GM19468 (cell line): Measurements from ENCODE around the gene HPCAL1.
A peak's percentile ranks its signal among the peaks of the same experiment; 100 is the strongest.
"Not testable (repeated sequence)": the region's sequence is repeated elsewhere in the genome, so short reads cannot be mapped to it uniquely, and the experiment has no call there.

Experiments used
- ATAC-seq: cut with Tn5 transposase; IDR thresholded peaks from one replicate; pipeline ENCODE4 v1.9.1; 2021; ENCODE audit warnings: mild to moderate bottlenecking, moderate library complexity, moderate number of reproducible peaks; ENCODE audit not compliant: unreplicated experiment; ENCODE audit errors: extremely low read depth

HPCAL1 gene

DNA sequence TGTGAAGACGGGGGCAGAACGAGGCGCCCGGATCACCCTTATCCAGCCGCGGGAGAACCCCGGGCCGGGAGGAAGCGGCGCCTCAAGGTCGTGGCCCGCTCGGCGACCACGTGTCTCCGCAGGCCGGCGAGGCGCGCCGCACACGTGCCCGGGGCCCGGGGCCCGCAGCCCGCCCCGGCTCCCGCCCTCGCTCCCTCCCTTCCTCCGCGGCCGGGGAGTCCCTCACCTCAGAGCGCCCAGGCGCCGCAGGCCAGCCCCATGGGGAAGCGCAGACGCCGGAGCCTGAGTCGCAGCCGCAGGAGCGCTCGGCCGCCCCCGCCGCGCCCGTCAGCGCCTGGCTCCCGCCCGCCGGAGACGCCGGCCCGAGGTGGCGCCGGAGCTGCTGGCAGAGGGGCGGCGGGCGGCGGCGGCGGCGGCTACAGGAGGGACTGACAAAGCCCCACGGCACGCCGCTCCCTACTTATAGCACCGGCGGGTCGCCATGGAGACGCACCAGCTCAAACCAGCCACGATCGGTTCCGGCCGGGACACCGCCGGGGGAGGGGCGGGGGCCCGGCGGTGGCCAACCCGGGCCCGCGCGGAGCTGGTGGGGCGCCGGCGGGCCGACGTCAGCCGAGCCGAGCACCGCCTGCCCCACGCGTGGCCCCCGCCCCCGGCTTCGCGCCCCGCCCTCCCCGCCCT lies 145.3 kb downstream of the HPCAL1 start, which contains the start of gene ODC1:
Gene ODC1 (minus strand): TSS at position 433 of the 681 bp plus-strand sequence. CDS start 3,295 bp downstream, outside the sequence.
- peak; percentile 47 for ATAC-seq

DNA sequence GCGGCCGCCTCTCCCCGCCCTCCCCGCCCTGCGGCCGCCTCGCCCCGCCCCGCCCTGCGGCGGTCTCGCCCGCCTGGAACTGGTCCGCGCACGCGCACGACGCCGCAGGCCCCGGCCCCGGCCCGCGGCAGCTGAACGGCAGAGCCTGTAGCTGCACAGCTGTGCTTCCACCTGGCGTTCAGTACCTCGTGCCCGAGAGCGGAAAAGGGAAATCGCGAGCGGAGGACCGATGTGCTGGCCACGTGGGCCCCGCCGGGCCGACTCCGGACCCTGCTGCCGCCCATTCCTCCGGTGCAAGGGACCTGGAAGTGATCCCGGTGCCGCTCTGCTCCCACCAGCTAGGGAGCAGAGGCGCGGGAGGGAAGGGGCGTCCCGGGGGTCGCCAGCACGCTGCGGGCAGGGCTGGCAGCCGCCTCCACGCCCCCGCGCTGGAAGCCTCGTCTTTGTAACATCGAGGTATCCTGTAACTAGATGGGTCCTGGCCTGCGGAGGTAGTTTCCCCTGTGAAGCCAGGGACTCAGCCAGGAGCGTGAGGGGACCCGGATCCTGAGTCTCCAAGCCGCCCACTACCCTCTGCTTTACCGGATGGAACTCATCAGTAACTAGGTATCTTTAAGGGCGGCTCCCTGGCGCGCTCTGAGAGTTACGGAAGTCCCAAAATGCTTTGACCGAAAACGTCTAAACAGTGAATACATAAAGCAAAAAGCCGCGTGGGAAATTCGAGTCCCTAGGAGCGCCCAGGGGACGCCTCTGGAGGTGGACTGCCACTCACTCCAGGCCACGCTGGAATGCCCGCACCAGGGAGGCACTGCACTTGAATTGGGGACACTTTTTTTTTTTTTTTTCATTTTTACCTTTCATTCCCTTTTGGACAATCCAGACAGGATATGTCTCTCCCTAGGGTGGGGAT lies 146.1 kb downstream of the HPCAL1 start:
- ATAC-seq, result peak; percentile 29

DNA sequence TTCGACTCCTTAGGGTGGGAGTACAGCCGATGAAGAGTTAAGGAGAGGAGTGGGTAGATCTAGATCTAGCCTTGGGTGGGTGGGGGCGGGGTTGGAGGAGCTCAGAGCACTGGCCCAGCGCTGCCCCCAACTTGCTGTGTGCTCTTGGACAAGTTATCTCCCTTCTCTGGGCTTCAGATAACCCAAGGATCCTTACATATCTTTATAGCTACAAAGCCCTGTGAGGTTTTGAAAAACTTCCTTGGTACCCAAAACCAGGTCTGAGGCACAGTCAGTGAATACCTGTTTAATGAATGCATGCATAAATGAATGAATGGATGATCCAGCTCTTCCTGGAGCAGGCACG lies 146.8 kb downstream of the HPCAL1 start:
- no peak for ATAC-seq

DNA sequence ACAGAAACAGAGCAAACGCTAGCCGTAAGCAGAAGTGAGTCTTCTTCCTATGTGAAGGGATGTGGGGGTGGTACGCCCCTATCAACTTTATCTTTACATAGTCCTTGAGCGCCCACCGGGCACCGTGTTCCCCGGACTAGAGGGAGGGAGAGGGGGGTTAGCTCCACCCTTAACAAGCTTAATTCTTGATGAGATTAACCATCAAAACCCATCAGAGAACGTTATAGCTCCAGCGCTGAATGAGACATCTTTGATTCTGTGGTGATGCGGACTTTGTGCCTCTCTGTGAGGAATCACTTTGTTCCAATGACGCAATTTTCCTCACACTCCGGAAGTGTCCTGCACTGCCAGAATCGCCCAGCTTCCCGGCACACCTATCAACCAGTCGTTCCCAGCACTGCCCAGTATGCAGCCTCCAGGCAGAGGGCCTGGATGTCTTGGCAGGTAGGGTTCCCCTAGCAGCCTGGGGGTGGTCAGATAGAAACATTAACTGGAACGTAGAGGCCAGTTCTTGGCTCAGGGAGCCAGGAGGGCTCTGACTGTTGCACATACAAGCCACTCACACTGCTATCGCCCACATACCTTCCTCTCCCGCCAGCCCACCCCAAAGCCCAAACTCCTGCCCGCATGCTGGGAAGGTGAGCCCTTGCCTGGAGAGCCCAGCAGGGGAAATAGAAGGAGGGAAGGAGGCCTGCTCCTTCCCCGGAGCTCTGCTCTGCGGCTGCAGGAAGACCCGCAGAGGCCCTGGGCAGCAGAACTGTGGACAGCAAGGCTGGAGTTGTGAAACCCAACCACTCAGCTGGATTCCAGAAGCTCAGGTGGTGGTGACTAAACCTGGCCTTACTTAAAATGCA lies 147.4 kb downstream of the HPCAL1 start:
- ATAC-seq, result no peak

DNA sequence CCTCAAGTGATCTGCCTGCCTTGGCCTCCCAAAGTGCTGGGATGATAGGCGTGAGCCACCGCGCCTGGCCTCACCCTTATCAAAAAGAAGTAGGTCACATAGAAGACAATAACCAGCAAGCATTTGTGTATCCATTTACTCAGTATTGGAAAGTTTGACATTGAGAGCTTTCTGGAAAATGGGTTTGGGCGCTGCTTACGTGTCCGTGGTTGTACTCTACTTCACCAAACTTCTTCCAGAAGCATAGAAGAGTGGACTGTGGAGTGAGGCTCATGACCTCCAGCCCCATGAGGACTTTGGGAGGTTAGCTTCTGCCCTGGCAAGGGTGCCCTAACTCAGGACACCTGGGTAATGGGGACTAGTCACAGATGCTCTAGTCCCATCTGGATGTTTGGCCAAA lies 149.1 kb downstream of the HPCAL1 start:
- ATAC-seq, result no peak

DNA sequence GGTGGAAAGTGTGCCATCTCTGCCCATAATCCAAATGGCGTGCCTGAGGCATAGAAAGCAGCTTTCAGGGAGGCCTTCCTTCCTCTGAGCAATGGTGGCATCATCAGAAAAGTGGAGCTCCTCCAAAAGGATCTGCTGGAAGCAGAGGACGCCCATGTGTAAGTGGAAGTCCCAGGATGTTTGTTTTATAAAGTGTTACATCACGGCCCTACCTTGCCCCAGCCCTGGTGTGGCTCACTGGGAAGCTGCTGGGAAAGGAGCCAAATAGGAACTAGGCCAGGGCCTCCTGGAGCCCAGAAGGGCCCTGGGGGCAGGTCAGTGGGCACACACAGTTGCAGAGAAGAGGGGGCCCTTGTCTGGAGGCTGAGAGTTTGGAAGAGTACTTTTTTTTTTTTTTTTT lies 149.6 kb downstream of the HPCAL1 start:
- no peak for ATAC-seq

DNA sequence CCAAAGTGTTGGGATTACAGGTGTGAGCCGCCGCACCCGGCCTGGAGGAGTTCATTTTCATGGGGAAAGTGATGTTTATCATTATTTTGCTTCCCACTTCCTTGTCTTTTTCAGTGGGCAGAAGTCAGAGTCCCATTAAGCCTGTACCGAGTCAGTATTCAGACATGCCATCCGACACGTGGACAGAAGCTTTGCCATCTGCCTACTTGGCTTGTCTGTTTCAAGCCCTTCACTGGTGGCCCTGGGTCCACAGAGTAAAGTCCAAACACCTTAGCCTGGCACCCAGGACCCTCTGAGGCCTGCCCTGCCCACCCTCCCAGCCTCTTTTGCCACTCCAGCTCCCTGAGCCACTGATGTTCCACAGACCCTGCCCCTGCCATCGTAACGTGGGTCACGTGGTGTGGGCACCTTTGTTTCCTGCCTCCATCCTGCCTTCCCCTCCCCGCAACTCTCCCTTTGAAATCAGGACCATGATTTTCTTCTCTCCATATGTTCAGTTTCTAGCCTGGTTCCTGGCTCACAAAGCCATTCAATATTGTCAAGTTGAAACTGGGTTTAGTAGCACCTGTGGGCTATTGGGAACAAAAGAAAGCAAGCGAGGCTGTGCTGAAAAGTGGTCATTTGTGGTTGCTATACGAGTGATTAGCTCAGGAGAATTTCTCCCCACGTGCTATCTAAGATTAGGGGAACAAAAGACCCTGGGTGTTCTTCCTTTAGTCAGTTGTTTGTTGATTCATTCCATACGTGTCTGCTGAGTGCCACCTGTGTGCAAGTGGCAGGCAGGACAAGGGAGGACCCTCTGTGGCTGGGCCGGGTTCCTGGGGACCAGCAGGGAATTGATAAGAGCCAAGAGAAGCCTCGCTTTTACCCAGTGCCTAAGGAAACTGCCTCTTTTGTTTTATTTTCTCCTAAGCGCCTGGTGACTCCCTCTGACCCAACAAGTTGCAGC lies 150.5 kb downstream of the HPCAL1 start:
- ATAC-seq, result no peak

DNA sequence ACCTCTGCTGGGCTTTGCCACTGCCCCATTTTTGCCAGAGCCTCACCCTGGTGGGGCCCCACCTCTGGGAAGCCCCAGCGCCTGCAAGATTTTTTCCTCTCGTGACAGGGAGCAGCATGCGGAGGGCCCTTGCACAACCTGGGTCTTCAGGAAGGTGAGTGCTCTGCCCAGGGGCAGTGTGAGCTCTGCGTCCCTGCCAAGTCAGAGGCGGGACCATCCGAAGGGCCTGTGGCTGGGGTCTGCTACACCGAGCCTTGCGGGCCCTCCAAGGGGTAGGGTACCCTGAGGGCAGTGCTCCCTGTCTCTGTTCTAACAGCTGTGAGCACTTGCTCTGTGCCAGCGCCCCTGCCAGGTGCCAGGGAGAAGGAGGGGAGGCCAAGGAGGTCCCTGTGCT lies 151.2 kb downstream of the HPCAL1 start:
- ATAC-seq, result no peak

DNA sequence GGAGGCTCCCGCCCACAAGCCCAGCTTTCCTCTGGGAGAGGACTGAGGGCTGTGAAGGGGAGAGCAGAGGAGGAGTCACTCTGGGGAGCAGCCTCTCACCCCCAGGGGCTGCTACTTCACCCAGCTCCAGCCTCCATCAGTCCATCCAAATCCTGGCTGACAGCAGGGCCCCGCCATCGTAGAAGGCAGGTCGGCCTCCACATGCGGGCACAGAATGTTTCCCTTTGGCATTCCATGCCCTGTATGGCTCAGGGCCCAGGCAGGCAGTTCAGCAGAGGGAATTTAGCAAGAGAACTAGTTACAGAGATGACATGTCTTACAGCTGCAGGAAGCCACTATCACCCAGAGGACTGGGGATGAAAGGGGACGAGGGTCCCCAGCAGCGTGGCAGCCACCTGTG lies 151.8 kb downstream of the HPCAL1 start:
- ATAC-seq, result no peak

DNA sequence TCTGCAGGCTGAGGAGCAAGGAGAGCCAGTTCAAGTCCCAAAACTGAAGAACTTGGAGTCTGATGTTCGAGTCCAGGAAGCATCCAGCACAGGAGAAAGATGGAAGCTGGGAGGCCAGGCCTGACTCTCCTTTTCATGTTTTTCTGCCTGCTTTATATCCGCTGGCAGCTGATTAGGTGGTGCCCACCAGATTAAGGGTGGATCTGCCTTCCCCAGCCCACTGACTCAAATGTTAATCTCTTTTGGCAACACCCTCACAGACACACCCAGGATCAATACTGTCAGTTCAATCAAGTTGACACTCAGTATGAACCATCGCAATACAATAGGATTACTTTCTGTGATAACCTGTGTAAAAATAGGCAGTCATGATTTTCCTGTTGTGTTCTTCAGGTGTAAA lies 154.5 kb downstream of the HPCAL1 start:
- not testable (repeated sequence) for ATAC-seq

DNA sequence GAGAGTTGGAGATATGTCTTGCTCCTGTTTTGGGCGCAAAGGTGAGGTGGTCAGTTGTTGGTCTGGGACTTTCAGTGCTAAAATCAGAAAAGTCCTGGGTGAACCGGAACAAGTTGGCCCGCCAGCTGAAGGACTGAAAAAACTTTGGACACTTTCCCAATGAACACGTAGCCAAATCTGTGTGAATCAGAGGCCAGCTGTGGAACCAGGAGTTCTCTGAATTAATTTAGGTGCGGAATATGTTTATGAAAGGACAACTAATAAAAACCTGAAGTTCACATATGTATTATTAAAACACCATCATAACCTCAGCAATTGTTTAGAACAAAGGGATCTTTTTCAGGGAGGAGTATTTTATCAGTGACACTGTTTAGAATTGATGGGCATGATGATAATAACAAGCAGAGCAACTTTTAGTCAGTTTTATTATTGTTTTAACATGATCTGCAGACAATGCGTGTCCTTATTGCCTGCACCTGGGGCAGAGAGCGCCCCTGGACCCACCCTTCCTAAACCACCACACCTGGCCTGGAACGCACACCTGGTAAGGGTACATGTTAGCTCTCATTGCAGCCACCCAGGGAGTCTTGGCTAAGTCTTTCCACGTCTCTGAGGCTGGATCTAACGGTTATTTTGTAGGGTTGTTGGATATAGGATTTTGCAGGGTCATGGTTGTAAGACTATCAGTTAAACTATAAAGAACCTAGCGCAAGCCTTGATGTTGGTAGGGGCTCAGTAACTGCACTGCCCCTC lies 155.3 kb downstream of the HPCAL1 start:
- ATAC-seq, result no peak

DNA sequence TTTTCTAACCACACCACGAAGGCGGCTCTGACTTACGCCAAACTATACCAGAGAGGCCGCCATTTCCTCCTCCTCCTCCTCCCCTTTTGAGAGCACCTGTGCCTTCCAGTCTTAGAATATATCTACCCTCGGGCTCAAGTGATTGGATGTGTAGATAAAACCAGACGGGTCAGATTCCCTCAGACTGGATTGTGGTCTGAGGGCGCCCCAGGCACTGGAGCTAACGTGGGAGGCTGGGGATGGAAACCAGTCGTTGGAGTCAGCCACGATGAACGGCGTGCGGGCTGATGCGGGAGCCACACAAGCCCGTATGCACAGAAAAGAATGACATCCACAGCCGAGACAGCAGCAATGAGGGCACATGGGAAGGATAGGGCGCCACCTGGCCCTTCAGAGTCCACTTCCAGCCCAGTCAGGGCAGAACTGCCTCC lies 157.7 kb downstream of the HPCAL1 start:
- ATAC-seq, result no peak

DNA sequence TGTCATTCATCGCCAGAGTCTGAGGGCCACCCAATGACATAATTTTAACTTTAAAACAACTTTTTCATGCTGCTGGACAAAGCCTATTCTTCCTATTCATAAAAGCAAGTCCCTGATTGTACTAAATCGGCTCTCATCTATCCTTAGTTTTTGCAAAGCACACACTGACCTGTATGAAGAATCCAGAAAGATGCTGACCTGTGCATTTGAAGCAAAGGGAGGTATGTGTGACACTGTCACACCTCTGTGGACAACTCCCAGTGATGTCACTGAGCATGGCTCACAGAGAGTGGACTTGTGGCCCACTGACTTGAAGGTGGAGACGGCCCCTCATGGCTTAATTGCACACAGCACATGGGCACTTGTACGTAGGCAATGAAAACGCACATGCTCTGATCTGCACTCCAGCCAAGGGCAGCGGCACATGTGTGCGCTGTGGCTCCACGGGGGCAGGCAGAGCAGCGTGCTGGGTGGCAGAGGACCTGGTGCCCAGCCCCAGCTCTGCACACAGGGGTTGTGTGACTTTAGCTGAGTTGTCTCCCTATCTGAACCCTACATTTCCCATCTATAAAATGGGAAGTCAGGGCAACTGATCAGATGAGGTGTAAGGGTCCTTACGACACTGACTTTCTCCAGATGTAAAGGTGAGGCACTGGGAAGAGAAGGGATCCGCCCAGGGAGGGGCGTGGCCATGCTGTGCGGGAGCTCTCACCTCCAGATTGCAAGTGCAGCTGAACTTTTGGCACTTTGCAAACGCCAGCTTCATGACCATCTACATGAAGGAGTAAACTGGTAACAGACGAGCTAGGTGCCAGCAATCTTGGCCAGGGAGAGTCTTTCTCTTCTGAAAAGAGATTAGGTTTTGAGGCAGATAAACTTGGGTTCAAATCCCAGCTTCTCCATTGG lies 159.7 kb downstream of the HPCAL1 start:
- ATAC-seq, result no peak

DNA sequence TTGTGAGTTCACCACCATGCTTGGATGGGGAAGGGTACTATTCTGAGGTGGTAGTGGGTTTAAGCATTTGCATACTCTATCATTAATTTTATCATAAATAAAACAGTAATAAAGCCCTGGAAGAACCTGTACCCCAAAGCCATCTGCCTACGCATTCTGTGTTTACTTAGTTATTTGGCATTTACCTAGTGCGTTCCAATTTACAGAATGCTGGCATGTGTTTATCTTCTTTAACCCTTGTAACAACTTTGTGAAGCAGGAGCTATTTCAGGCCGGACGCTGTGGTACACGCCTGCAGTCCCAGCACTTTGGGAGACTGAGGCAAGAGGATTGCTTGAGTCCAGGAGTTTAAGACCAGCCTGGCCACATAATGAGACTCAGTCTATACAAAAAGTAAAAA lies 163.2 kb downstream of the HPCAL1 start:
- no peak for ATAC-seq

DNA sequence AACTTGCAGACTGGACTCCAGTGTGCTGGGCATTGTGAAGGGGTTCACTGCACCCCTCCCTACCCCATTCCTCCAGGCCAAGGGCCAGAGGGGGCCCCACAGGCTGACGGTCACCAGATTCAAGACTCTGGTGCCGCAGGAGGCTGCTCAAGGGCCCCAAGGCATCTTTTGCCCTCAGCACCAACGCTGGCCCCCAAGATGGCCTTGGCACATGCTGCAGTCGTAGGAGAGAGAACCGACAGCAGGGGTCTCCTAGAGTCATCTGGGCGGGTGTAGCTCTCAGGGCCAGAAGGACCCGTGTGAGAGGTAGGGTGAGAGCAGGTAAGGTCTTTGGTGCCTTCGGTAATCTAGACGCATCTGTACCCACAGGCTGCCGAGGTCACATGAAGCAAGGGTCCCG lies 164.1 kb downstream of the HPCAL1 start:
- no peak for ATAC-seq

DNA sequence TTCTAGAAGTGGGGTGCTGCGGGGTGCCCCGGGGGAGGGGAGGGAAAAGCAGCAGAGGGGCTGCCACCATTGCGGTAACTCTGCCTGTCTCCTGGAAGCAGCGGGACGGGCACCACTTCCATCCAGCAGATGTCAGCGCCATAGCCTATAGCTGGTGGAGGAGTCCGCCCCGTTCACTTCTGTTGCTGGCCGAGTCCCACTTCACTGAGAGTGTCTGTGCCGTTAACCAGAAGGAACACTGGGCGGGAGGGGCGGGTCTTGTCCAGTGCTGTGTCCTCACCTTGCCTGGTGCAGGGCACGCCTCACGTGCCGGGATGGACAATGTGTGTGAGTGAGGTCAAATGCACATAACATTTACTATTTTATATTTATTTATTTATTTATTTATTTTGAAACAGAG lies 164.7 kb downstream of the HPCAL1 start:
- ATAC-seq, result no peak

DNA sequence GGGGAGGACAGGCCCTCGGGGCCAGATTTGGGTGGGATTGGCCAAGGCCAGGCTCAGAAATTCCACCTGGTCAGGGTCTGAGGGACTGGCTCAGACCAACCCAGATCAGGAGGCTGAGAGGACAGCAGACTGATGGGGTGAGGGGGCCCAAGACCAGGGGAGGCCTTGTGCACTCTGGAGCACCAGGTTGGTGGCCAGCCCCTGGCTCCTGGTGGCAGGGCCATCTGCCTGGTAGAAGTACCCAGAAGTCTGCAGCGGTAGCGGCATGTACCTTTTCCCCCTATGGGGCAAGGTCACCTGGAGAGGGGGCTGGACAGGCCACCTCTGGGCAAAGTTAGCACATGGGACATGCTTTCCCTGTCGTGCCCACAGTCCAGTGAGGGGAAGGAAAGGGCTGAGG lies 166.6 kb downstream of the HPCAL1 start:
- no peak for ATAC-seq
